ENCODE results near the gene SDR9C7.
"Not testable (repeated sequence)": the region's sequence is repeated elsewhere in the genome, so short reads cannot be mapped to it uniquely, and the experiment has no call there.

The SDR9C7 gene

GRCh38 chr12:56933826-56934625, at the start of gene SDR9C7:
Gene SDR9C7 (minus strand): TSS chr12:56934408. CDS start chr12:56934261, 147 bp downstream.
- H3K4me3 ChIP-seq (replicated peaks; ENCODE audit: low read depth, low read length) = no peak within 1 kb of the TSS
- no peak for TF ChIP-seq CTCF (IDR thresholded peaks at IDR 0.05; ENCODE audit: low read length, missing control alignments)
- DNase-seq (ENCODE audit: low read depth) = no peak

DNA sequence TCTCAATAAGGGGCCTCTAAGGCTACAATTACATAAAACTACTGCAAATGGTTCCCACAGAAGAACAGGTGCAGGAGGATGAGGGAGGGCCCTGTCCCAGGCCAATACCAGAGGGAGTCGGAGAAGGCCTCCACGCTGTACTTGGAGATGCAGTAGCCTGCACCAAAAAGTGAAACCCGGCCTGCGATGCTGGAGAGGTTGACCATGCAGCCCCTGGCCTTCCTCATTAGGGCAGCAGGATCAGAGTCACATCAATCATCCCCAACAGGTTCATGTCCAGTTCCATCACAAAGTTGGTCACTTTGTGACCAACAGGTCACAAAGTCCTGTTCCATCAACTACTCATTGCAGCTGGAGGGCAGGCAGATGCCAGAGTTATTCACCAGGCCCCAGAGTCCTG, 49.2 kb upstream of the SDR9C7 start:
- TF ChIP-seq CTCF (IDR thresholded peaks at IDR 0.05; ENCODE audit: low read length, missing control alignments) = no peak
- no peak for DNase-seq (ENCODE audit: low read depth)
- no peak overlapping the region for H3K4me3 ChIP-seq (replicated peaks; ENCODE audit: low read depth, low read length)

DNA sequence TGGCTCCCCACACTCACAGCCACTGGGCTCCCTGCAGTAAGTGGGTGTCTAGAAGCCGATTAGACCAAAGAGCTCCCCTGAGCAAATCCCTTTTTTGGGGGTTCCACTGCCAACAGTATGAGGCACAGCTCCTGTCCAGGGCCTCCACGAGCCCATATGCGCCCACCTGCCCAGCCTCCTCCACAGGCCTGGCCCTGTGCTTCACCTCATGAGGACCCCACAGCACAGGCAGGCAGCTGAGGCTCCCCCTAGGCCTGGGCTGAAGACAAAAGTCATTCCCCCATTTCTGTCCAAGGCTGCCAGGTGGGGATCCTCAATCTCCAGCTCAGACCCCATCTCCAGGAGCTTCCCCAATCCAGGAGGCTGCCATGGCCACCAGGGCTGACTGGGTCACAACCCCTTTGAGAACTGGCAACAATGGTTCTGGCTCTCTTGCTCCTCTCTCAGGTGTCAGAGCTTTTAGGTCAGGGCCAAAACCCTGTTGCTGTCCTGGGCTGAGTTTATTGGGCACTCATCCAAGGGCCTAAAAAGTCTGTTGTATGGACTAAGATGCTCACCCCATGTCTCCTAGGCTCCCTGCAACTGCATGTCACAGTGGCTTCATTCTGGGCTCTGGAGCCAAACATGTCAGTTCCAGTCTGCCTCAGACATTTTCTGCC, 48.5 kb upstream of the SDR9C7 start:
- not testable (repeated sequence) for DNase-seq (ENCODE audit: low read depth); H3K4me3 ChIP-seq (replicated peaks; ENCODE audit: low read depth, low read length)

DNA sequence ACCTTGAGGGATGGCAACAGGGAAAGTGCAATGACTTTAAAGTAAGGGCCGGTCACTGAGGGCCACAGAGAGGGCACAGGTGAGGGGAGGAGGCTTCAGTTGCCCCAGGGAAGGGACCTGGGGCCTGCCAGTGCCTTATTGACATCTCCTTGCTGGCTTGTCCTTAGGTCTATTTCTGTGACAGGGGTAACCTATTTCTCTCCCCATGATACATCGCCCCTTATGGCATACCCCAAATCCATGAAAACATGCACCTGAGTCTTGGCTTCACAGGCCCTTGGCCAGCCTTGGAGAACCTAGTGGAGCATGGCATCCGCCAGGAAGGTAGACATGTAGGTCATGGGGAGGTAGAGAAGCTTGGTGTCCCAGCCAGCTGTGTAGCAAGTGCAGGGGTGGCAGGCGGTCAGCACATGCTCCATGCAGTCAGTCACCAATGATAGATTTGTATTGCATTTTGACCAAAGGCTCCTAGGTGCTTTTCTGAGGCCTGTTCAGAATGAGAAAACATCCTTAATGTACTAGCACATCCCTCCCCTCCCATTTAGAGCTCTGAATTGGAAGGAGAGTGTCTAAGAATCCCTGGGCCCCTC, 46.8 kb upstream of the SDR9C7 start:
- no peak for TF ChIP-seq CTCF (IDR thresholded peaks at IDR 0.05; ENCODE audit: low read length, missing control alignments)
- H3K4me3 ChIP-seq (replicated peaks; ENCODE audit: low read depth, low read length) = no peak overlapping the region
- no peak for DNase-seq (ENCODE audit: low read depth)

GRCh38 chr12:56980268-56980667, 46.1 kb upstream of the SDR9C7 start:
- DNase-seq (ENCODE audit: low read depth) = no peak
- no peak for TF ChIP-seq CTCF (IDR thresholded peaks at IDR 0.05; ENCODE audit: low read length, missing control alignments)
- H3K4me3 ChIP-seq (replicated peaks; ENCODE audit: low read depth, low read length) = no peak overlapping the region

DNA sequence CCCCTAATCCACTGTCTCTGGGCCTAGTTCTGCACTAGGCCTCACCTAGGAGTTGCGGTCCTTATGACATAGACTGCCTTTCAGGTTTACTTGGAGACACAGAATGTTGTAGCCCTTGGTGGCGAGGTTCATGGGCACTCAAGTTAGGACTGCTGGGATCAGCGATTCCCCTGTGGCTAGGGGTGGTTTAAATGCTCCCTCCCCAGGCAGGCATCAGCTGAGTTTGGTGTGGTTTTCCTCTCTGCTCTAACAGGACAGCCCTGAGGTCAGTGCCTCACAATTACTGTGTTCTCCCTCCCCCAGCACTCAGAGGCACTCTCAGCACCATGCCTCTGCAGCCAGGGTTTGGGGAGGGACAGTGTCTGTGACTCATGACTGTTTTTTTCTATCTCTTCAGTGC, 45.4 kb upstream of the SDR9C7 start:
- TF ChIP-seq CTCF (IDR thresholded peaks at IDR 0.05; ENCODE audit: low read length, missing control alignments) = no peak
- no peak overlapping the region for H3K4me3 ChIP-seq (replicated peaks; ENCODE audit: low read depth, low read length)
- DNase-seq (ENCODE audit: low read depth) = no peak

DNA sequence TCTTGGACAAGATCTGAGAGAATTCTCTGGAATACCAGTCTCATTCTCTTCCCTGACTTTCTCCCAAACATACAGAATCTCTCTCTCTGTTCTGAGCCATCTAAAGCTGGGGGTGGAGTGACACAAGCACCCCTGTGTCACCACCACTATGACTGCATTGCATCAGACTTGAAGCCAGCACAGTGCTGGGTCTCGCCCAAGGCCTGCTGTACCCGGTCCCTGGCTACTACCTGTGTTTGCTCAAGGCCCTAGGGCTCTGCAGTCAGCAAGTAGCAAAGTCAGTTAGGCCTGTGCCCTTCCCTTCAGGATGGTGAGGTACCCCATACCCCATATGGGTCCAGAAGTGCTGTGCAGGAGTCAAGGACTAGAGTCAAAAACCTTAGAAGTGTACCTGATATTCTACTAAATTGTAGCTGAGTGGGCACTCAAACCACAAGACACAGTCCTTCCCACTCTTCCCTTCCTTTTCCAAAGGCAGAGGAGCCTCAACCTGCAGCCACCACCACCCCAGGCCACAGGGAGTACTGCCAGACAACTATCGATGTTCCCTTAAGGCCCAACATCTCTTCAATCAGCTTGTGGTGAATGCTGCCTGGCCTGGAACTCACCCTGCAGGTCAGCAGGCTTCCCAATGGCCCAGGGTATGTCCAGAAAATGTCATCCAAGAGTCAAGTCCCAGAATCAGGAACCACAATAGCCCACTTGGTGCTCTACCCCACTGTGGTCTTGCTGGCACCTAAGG, 44.4 kb upstream of the SDR9C7 start:
- no peak overlapping the region for H3K4me3 ChIP-seq (replicated peaks; ENCODE audit: low read depth, low read length)
- DNase-seq (ENCODE audit: low read depth) = no peak
- TF ChIP-seq CTCF (IDR thresholded peaks at IDR 0.05; ENCODE audit: low read length, missing control alignments) = no peak

DNA sequence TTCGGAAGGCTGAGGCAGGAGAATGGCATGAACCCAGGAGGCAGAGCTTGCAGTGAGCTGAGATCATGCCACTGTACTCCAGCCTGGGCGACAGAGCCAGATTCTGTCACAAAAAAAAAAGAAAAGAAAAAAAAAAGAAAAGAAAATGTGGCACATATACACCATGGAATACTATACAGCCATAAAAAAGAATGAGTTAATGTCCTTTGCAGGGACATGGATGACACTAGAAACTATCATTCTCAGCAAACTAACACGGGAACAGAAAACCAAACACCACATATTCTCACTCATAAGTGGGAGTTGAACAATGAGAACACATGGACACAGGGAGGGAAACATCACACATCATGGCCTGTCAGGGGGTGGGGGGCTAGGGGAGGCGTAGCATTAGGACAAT, 43.2 kb upstream of the SDR9C7 start:
- DNase-seq (ENCODE audit: low read depth); H3K4me3 ChIP-seq (replicated peaks; ENCODE audit: low read depth, low read length): not testable (repeated sequence)

DNA sequence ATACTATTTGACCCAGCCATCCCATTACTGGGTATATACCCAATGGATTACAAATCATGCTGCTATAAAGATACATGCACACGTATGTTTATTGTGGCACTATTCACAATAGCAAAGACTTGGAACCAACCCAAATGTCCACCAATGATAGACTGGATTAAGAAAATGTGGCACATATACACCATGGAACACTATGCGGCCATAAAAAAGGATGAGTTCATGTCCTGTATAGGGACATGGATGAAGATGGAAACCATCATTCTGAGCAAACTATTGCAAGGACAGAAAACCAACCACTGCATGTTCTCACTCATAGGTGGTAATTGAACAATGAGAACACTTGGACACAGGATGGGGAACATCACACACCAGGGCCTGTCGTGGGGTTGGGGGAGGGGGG, 40.0 kb upstream of the SDR9C7 start:
- not testable (repeated sequence) for H3K4me3 ChIP-seq (replicated peaks; ENCODE audit: low read depth, low read length); DNase-seq (ENCODE audit: low read depth)

- DNase-seq (ENCODE audit: low read depth) = not testable (repeated sequence)
Observed at GRCh38 chr12:56968910-56969309, 34.7 kb upstream of the SDR9C7 start.

More at GRCh38 chr12:56968910-56969309, 34.7 kb upstream of the SDR9C7 start:
- not testable (repeated sequence) for H3K4me3 ChIP-seq (replicated peaks; ENCODE audit: low read depth, low read length)
